ENCODE measurements around the gene LDAF1. TPM values are rescaled to one million over a fixed set of nuclear protein-coding genes. Genes with fewer than 3 reads are reported as not detected.

Gene LDAF1
- total RNA-seq, 2 donors from 2014 or later, result 16.5 to 28.8 TPM

DNA sequence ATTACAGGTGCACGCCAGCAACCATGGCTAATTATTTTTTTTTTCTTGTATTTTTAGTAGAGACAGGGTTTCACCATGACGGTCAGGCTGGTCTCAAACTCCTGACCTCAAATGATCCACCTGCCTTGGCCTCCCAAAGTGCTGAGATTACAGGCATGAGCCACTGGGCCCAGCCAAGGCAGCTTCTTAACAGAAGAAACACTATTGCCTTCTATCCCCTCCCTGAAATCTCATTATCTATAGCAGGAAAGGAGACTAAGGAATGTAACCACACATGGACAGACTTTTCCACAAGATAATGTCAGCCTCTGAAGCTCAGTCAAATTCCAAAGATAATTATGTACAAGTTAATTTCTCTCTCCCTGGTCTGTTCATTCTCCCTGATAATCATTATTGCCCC lies 58.6 kb downstream of the LDAF1 start:
- no peaks in the 10 kb centered on the region for H3K27me3 ChIP-seq (ENCODE audit: control insufficient read depth, insufficient read depth, low read length, poor library complexity, severe bottlenecking)
- no peaks in the 10 kb centered on the region for H3K36me3 ChIP-seq (ENCODE audit: control insufficient read depth, insufficient read depth, low read length)
- Mint-ChIP-seq H3K4me3 (no peak overlapping the region), H3K9me3 (peaks cover 3% of the 10 kb centered on the region), H3K36me3 (ENCODE audit: low read depth) (no peaks in the 10 kb centered on the region), H3K4me1 (peaks cover 16% of the 10 kb centered on the region), H3K27ac (no peak overlapping the region), H3K27me3 (ENCODE audit: insufficient read depth) (peaks cover 37% of the 10 kb centered on the region)
- no peaks in the 10 kb centered on the region for H3K4me1 ChIP-seq (ENCODE audit: control insufficient read depth, insufficient read depth, low read length)
- H3K4me3 ChIP-seq (ENCODE audit: low read length), result no peak overlapping the region
- H3K9ac ChIP-seq (ENCODE audit: extremely low read depth, low read length, poor library complexity, severe bottlenecking), result no peak overlapping the region
- no peak overlapping the region for H3K27ac ChIP-seq (ENCODE audit: low read depth, low read length)
- WGBS, 2 experiments (ENCODE audit: insufficient coverage in 1 of 2, insufficient read length in 1 of 2), result 96 to 100% methylated on average over 1 to 2 of the region's 2 CpGs
- TF ChIP-seq, protein P1, sequence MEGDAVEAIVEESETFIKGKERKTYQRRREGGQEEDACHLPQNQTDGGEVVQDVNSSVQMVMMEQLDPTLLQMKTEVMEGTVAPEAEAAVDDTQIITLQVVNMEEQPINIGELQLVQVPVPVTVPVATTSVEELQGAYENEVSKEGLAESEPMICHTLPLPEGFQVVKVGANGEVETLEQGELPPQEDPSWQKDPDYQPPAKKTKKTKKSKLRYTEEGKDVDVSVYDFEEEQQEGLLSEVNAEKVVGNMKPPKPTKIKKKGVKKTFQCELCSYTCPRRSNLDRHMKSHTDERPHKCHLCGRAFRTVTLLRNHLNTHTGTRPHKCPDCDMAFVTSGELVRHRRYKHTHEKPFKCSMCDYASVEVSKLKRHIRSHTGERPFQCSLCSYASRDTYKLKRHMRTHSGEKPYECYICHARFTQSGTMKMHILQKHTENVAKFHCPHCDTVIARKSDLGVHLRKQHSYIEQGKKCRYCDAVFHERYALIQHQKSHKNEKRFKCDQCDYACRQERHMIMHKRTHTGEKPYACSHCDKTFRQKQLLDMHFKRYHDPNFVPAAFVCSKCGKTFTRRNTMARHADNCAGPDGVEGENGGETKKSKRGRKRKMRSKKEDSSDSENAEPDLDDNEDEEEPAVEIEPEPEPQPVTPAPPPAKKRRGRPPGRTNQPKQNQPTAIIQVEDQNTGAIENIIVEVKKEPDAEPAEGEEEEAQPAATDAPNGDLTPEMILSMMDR (conservative IDR thresholded peaks at IDR 0.05), result no peak
- no peaks in the 10 kb centered on the region for H3K9me3 ChIP-seq (ENCODE audit: control insufficient read depth, low read length)
- no peak for DNase-seq

DNA sequence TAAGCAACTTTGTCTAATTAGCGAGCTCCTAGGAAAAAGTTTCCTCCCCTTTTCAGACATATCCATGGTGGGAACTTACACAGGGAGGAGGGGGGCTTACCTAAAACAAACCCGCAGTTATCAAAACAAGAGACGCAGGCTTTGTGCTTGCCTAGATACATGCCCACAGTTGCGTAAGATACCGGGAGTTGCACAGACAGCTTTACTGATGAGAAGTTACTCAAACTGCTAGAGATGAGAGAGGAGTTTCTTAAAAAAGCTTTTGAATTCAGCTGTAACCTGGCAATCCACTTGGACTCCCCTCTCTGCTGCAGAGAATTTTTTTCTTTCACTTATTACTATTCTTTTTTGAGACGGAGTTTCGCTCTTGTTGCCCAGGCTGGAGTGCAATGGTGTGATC lies 59.7 kb downstream of the LDAF1 start:
- H3K9me3 ChIP-seq (ENCODE audit: control insufficient read depth, low read length), result no peaks in the 10 kb centered on the region
- peaks cover 5% of the 10 kb centered on the region for H3K4me1 ChIP-seq (ENCODE audit: control insufficient read depth, insufficient read depth, low read length)
- H3K27me3 Mint-ChIP-seq (ENCODE audit: insufficient read depth), result peaks cover 42% of the 10 kb centered on the region
- H3K4me3 Mint-ChIP-seq, result no peak overlapping the region
- TF ChIP-seq, protein P1 (conservative IDR thresholded peaks at IDR 0.05), result no peak
- H3K4me1 Mint-ChIP-seq, result peaks cover 26% of the 10 kb centered on the region
- 87 to 92% methylated on average over 7 of the region's 7 CpGs for WGBS, 2 experiments (ENCODE audit: insufficient coverage in 1 of 2, insufficient read length in 1 of 2)
- H3K9ac ChIP-seq (ENCODE audit: extremely low read depth, low read length, poor library complexity, severe bottlenecking), result no peak overlapping the region
- peaks cover 3% of the 10 kb centered on the region for H3K9me3 Mint-ChIP-seq
- no peaks in the 10 kb centered on the region for H3K36me3 ChIP-seq (ENCODE audit: control insufficient read depth, insufficient read depth, low read length)
- no peak overlapping the region for H3K4me3 ChIP-seq (ENCODE audit: low read length)
- H3K27me3 ChIP-seq (ENCODE audit: control insufficient read depth, insufficient read depth, low read length, poor library complexity, severe bottlenecking), result no peaks in the 10 kb centered on the region
- no peak overlapping the region for H3K27ac Mint-ChIP-seq
- H3K36me3 Mint-ChIP-seq (ENCODE audit: low read depth), result no peaks in the 10 kb centered on the region
- H3K27ac ChIP-seq (ENCODE audit: low read depth, low read length), result no peak overlapping the region
- DNase-seq, result no peak

DNA sequence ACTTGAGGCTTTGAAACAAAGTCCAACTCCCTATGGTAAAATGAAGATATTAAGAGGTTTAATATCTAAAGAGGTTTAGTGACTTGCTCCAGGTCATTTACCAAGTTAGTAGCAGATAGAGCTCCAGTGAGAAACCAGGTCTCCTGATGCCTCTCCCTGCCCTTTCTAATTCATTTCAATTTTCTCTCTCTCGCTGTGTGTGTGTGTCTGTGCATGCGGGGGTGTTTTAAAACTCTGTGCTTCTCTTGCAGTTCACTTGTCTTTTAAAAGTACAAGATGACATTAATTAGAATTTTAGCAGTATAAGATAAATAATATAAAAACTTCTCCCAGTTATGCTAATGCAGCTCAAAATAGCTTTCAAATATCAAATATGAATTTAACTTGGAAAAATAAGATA lies 61.1 kb downstream of the LDAF1 start:
- Mint-ChIP-seq H3K9me3 (peaks cover 3% of the 10 kb centered on the region), H3K27ac (no peak overlapping the region), H3K4me1 (peaks cover 33% of the 10 kb centered on the region), H3K27me3 (ENCODE audit: insufficient read depth) (peaks cover 46% of the 10 kb centered on the region), H3K36me3 (ENCODE audit: low read depth) (no peaks in the 10 kb centered on the region), H3K4me3 (no peak overlapping the region)
- Histone ChIP-seq H3K9me3 (ENCODE audit: control insufficient read depth, low read length) (no peaks in the 10 kb centered on the region), H3K4me1 (ENCODE audit: control insufficient read depth, insufficient read depth, low read length) (peaks cover 5% of the 10 kb centered on the region), H3K4me3 (ENCODE audit: low read length) (no peak overlapping the region), H3K9ac (ENCODE audit: extremely low read depth, low read length, poor library complexity, severe bottlenecking) (no peak overlapping the region), H3K27ac (ENCODE audit: low read depth, low read length) (no peak overlapping the region), H3K36me3 (ENCODE audit: control insufficient read depth, insufficient read depth, low read length) (no peaks in the 10 kb centered on the region), H3K27me3 (ENCODE audit: control insufficient read depth, insufficient read depth, low read length, poor library complexity, severe bottlenecking) (no peaks in the 10 kb centered on the region)
- TF ChIP-seq, protein P1 (conservative IDR thresholded peaks at IDR 0.05), result no peak
- no peak for DNase-seq
- WGBS, 2 experiments (ENCODE audit: insufficient coverage in 1 of 2, insufficient read length in 1 of 2), result no CpG with 5 or more reads among the region's 2 CpGs
